GM19468 (cell line): ENCODE data around the gene RAB40C.

Experiments used
- ATAC-seq: cut with Tn5 transposase; IDR thresholded peaks from one replicate; pipeline ENCODE4 v1.9.1; 2021; ENCODE audit warnings: mild to moderate bottlenecking, moderate library complexity, moderate number of reproducible peaks; ENCODE audit not compliant: unreplicated experiment; ENCODE audit errors: extremely low read depth

Gene RAB40C

DNA sequence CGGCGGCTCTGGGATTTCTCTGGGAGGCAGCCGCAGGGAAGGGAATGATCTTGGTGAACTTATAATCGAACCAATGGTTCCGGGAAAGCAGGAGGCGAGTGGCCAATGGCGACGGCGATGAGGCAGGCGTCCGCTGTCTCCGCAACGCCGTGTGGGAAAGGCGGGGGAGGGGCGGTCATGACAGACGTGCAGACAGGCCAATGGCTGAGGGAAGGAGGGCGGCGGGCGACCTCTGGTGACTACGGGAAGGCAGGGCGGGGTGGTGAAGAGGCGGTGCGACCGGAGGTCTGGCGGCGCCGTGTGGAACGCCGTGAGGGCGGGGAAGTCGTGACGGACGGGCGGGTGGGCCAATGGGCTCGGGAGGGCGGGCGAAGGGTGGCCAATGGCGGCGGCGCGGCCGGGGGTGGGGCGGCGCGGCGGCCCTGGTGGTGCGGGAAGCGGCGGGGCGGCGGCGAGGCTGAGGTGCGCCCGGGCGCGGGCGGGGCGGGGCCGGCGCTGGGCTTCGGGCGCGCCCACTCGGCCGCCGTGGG, at the start of gene RAB40C:
RAB40C (plus strand) TSS at position 409 of the 530 bp plus-strand sequence. CDS start 226 bp downstream, outside the sequence.
- ATAC-seq, result peak; percentile 66

GRCh38 chr16:540645-541340, 49.1 kb upstream of the RAB40C start:
- no peak for ATAC-seq

- no peak for ATAC-seq
Observed at GRCh38 chr16:543301-544164, 46.3 kb upstream of the RAB40C start.

- no peak for ATAC-seq
Observed at GRCh38 chr16:544517-544916, 45.3 kb upstream of the RAB40C start.

DNA sequence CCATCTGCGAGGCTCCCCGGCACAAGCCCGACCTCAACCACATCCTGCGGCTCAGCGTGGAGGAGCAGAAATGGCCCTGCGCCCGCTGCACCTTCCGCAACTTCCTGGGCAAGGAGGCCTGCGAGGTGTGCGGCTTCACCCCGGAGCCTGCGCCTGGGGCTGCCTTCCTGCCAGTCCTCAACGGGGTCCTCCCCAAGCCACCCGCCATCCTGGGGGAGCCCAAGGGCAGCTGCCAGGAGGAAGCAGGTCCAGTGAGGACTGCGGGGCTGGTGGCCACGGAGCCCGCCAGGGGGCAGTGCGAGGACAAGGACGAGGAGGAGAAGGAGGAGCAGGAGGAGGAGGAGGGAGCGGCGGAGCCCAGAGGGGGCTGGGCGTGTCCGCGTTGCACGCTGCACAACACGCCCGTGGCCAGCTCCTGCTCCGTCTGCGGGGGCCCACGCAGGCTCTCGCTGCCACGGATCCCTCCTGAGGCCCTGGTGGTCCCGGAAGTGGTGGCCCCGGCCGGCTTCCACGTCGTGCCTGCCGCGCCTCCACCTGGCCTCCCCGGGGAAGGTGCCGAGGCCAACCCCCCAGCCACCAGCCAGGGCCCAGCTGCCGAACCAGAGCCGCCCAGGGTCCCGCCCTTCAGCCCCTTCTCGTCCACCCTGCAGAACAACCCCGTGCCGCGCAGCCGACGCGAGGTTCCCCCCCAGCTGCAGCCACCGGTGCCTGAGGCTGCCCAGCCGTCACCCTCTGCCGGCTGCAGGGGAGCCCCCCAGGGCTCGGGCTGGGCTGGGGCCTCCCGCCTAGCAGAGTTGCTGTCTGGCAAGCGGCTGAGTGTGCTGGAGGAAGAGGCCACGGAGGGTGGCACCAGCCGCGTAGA, 42.7 kb upstream of the RAB40C start:
- ATAC-seq, result no peak

DNA sequence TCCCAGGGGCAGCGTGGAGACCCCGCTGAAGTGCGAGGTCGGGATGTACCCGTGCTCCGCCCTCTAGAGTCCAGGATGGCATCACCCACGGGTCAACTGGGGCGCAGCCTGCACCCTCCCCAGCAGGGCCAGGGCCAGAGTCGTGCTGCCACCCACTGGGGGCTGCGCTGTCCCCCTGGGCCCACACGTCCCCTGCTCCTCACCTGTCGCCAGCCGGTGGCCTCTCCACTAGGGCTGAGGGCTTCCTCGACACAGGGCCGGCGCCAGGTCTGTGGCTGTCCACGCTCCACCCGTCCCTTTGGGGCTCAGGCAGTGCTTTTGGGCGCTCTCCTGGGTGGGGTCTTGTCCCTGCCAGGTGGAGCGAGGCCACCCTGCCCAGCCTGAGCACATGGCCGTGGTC, 41.3 kb upstream of the RAB40C start:
- ATAC-seq, result no peak

DNA sequence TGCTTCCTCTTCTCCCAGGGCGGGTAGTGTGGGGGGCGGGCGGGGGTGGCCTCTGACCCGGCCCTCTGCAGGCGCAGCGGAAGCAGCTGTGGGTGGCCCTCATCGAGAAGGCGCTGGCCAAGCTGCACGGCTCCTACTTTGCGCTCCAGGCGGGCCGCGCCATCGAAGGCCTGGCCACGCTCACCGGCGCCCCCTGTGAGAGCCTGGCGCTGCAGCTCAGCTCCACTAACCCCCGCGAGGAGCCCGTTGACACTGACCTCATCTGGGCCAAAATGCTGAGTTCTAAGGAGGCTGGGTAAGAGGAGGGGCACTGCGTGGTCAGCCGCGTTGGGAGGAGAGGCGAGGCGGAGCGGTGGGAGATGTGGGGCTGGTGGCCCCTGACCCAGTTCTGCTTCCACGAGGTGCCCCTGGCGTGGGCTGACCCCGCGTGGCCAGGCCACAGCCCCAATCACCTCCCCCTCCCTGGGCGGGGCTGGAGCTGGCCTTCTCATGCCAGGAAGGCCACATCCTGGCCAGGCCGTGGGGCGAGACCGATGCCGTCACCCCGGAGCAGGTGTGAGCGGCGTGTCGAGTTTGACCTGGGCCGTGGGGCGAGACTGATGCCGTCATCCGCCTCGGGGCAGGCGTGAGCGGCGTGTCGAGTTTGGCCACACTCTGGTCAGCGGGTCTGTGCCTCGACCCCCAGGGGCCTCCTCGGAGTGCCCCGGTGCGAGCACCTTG, 40.2 kb upstream of the RAB40C start:
- ATAC-seq, result no peak

DNA sequence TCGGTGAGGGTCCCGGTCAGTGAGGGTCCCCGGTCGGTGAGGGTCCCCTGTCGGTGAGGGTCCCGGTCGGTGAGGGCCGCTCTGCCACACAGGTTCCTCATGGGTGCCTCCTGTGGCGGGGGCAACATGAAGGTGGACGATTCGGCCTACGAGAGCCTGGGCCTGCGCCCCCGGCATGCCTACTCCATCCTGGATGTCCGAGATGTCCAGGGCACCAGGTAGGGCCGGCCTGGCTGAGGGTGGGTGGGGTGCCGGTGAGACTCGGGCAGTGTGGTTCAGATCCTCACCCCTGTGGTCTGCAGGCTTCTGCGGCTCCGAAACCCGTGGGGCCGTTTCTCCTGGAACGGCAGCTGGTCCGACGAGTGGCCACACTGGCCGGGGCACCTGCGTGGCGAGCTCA, 38.7 kb upstream of the RAB40C start:
- no peak for ATAC-seq

DNA sequence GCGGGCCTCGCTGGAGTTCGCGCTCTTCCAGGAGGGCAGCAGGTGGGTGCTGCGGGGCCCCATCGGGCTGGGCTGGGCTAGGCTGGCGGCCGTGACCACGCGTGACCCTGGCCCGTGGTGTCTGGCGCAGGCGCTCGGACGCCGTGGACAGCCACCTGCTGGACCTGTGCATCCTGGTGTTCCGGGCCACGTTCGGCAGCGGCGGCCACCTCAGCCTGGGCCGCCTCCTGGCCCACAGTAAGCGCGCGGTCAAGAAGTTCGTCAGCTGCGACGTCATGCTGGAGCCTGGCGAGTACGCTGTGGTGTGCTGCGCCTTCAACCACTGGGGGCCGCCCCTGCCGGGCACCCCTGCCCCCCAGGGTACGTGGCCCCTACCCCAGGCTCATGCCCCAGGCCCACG, 37.7 kb upstream of the RAB40C start:
- no peak for ATAC-seq

DNA sequence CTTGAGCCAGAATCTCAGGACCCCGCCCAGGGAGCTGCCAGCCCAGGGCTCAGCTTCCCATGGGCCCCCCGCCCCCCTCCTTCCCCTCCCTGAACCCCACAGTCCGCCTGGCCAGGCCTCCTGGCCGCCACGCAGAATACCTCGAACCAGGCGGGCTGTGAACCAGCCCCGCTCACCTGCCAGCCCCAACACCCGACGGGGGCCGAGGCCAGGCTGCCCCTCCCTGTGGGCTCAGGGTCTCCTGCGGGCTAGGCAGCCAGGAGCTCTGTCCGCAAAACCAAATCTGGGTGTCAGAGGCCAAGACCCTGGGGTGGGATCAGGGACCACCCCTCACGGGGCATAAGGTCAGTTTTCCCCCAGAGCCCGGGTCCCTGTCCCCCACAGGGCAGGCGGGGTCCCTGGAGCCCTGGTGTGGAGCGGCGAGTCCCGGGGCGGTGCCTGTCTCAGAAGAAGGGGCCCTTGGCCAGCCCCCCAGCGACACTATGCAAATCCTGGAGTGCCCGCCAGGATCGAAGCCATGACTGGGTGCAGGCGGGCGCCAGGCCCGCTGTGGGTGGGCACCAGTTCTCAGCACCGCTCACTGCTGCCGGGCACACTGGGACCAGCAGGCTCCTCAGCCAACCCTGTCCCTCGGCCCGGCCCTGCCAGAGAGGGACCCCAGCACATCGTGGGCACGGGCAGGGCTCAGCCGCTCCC, 36.1 kb upstream of the RAB40C start:
- ATAC-seq, result no peak

DNA sequence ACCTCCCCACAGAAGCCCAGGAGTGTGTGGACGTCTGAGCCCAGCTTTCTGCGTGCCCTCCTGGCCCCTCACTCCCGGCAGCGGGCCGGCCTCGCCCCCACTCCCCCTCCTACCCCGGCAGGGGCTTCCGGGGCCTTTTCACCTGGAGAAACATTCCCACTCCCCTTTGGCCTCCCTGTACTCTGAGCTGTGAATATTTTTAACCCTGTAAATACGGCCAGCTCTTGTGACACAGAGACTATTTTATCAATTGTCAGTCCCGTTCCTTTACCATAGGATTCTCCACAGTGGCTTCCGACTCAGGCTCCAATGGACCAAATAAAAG, 35.6 kb upstream of the RAB40C start:
- no peak for ATAC-seq

DNA sequence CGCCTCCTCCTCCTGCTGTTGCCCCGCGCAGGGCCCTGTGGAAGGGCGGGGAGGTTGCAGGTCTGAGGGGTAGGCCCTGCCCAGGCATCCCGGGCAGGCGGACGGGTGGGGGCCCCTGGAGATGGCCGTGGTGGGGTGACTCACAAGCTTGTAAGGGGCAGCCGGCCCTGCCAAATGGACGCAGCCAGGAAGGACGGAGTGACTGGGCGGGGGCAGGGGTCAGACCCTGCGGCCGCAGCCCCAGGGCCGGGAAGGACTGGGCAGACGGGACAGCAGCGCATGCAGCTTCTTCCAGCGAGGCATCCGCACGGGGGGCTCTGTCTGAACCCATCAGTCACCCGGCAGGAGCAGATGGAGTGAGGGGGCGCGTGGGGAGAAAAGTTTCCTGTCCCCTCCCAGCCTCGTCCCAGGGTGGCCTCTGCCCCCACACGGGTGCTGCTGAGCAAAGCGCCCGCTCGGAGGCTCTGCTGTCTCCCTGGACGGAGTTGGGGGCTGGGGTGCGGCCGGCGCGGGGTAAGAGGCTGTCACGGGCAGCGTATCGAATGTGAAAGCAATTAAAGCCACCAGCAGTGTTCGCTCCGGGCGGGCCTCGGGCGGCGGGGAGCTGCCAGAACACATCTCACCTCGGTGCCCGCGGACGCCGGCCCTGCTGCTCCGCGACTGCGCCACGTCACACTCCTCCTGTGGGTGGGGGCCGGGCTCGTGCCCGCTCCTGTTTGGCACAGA, 35.1 kb upstream of the RAB40C start:
- ATAC-seq, result no peak

DNA sequence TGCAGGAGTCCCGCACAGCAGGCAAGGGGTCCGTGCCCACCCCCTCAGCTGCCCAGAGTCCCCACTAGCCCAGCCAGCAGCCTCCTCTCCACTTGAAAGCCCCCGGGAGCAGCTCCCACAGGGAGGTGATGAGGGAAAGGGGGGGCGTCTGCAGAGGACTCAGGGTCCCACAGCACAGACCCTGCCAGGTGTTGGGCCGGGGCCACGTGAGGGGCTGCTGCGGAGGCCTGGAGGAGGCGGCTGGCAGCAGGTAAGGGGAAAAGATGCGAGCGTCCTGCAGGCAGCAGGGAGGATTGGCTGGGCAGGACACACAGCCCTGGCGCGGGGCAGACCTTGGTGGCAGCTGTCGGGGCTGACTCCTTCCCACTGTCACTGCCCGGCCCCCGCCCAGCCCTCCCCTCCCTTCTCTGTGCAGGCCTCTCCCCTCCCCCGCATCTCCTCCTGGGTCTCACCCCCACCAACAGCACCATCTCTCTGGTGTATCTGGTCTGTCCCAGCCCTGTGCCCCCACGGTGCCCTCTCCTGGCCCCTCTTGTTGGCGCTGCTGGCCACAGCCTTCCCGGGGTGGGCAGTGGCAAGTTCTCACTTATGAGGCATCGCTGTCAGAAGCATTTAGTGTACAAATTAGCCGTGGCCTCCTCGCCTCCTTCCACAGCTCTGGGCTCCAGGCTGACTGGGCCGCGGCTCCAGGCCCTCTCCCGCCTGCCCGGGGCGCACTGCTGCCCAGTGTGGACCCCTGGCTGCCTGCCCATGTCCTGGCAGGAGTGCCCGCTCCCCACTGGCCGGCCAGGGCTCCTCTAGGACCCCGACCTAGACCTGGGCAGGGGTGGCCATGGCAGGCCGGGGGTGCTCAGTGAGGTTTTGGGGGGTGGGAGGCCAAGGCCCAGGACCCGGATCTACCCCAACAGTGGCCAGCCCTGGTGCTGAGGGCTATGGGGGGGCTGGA, 34.1 kb upstream of the RAB40C start:
- no peak for ATAC-seq

- ATAC-seq, result no peak
Observed at GRCh38 chr16:556474-557173, 33.2 kb upstream of the RAB40C start.

GRCh38 chr16:557463-558297, 32.2 kb upstream of the RAB40C start:
- no peak for ATAC-seq
